ENCODE results near the gene GLCCI1. TPM values are rescaled to one million over a fixed set of nuclear protein-coding genes. Genes with fewer than 3 reads are reported as not detected.

The GLCCI1 gene
- total and polyA plus RNA-seq, 10 of the 15 experiments (the other 5 are each of a cell fraction or from before 2014, with no cell fraction given) = 12.6 to 92.0 (median 27.6) TPM

- no peak for DNase-seq (ENCODE audit: low read depth, low spot score)
- FAIRE-seq = no peak
- 0 out of 2 replicates have a peak, but pooled peaks have one; percentile 20 for TF ChIP-seq POLR2AphosphoS5 (IDR thresholded peaks at IDR 0.05; ENCODE audit: low read length)
- no peak for TF ChIP-seq ZNF207 (IDR thresholded peaks at IDR 0.05; ENCODE audit: borderline replicate concordance)
- BruUV-seq (replicated peaks) = no TSS peak
- Histone ChIP-seq H3K9ac (ENCODE audit: control insufficient read depth, insufficient read depth, low read length) (no peak overlapping the region), H2AFZ (ENCODE audit: control insufficient read depth, low read depth, low read length) (no peak overlapping the region), H3K4me2 (ENCODE audit: control insufficient read depth, insufficient read depth) (no peak overlapping the region), H3K4me3 (no peak overlapping the region), H3K36me3 (ENCODE audit: control insufficient read depth in 2 of 2, insufficient read depth in 2 of 2, low read length in 1 of 2) (peaks cover 6 to 33% of the 10 kb centered on the region in 2 experiments; a peak in 3 of 4 replicates), H4K20me1 (ENCODE audit: control insufficient read depth, insufficient read depth) (no peaks in the 10 kb centered on the region), H3K79me2 (ENCODE audit: control insufficient read depth, insufficient read depth, low read length) (no peaks in the 10 kb centered on the region), H3K27me3 (replicated peaks in 1 of 2; ENCODE audit: control insufficient read depth in 2 of 2, insufficient read depth in 2 of 2, low read length in 1 of 2) (no peaks in the 10 kb centered on the region), H3K27ac (ENCODE audit: control insufficient read depth, insufficient read depth) (no peak overlapping the region), H3K9me3 (replicated peaks; ENCODE audit: control insufficient read depth, insufficient read depth, low read length) (no peaks in the 10 kb centered on the region), H3K4me1 (ENCODE audit: control insufficient read depth, insufficient read depth, low read length) (no peaks in the 10 kb centered on the region)
- POLR2A ChIA-PET = interaction anchor here (0.8 to 1.1 kb wide), 4 partner anchors 21 to 408 kb away, joined by 3 read pairs; no protein-coding TSS in a partner anchor
- RAD21 ChIA-PET (ENCODE audit: unreplicated experiment) = interaction anchor here (0.8 to 1.5 kb wide), 6 partner anchors 16 to 408 kb away, joined by 3 to 5 read pairs (median 3); no protein-coding TSS in a partner anchor
- CTCF ChIA-PET = interaction anchor here (0.8 to 2.3 kb wide), 5 partner anchors 21 to 408 kb away, joined by 3 to 9 read pairs (median 5); no protein-coding TSS in a partner anchor
- intact Hi-C loops (cut with micrococcal nuclease; ENCODE audit: unreplicated experiment) = no loop called here
- ATAC-seq = no peak
- in situ Hi-C loops (cut with MboI) = no loop called here
- SMC1A ChIA-PET (ENCODE audit: uncharacterized antibody, unreplicated experiment) = interaction anchor here (0.5 to 5.0 kb wide), 19 partner anchors 8 to 408 kb away, joined by 3 to 30 read pairs (median 3); no protein-coding TSS in a partner anchor
- 79% methylated on average over 6 of the region's 6 CpGs for WGBS (ENCODE audit: insufficient coverage, insufficient replicate concordance, low lambda C conversion rate, missing lambda C conversion rate)
Observed at GRCh38 chr7:8089036-8089780, 120.6 kb downstream of the GLCCI1 start.

GRCh38 chr7:8092140-8092539 lies 123.5 kb downstream of the GLCCI1 start:
- BruUV-seq (replicated peaks) = no TSS peak
- POLR2A ChIA-PET = no interaction called here

More at GRCh38 chr7:8092140-8092539, 123.5 kb downstream of the GLCCI1 start:
- H3K27me3 ChIP-seq (replicated peaks in 1 of 2; ENCODE audit: control insufficient read depth in 2 of 2, insufficient read depth in 2 of 2, low read length in 1 of 2) = no peaks in the 10 kb centered on the region
- H3K27ac ChIP-seq (ENCODE audit: control insufficient read depth, insufficient read depth) = no peak overlapping the region
- no peak for TF ChIP-seq TARDBP (IDR thresholded peaks at IDR 0.05; ENCODE audit: borderline replicate concordance)
- in situ Hi-C loops (cut with MboI) (no loop called here), intact Hi-C loops (cut with micrococcal nuclease; ENCODE audit: unreplicated experiment) (no loop called here)
- FAIRE-seq = no peak
- DNase-seq (ENCODE audit: low read depth, low spot score) = no peak
- CTCF ChIA-PET = interaction anchor here (1.2 kb wide), 1 partner anchor 98 kb away, joined by 4 read pairs; no protein-coding TSS in a partner anchor
- H4K20me1 ChIP-seq (ENCODE audit: control insufficient read depth, insufficient read depth) = no peaks in the 10 kb centered on the region
- no peak for ATAC-seq
- 100% methylated on average over 2 of the region's 2 CpGs for WGBS (ENCODE audit: insufficient coverage, insufficient replicate concordance, low lambda C conversion rate, missing lambda C conversion rate)
- H3K9me3 ChIP-seq (replicated peaks; ENCODE audit: control insufficient read depth, insufficient read depth, low read length) = no peaks in the 10 kb centered on the region; the same call in 1 of the 3 replicates
- H3K36me3 ChIP-seq (ENCODE audit: control insufficient read depth in 2 of 2, insufficient read depth in 2 of 2, low read length in 1 of 2) = peaks cover 1 to 10% of the 10 kb centered on the region in 2 experiments; a peak in 2 of 4 replicates
- H3K4me1 ChIP-seq (ENCODE audit: control insufficient read depth, insufficient read depth, low read length) = no peaks in the 10 kb centered on the region
- no peak overlapping the region for H3K9ac ChIP-seq (ENCODE audit: control insufficient read depth, insufficient read depth, low read length)
- SMC1A ChIA-PET (ENCODE audit: uncharacterized antibody, unreplicated experiment) = interaction anchor here (0.7 to 4.3 kb wide), 5 partner anchors 10 to 94 kb away, joined by 3 to 17 read pairs (median 6); no protein-coding TSS in a partner anchor
- no peaks in the 10 kb centered on the region for H3K79me2 ChIP-seq (ENCODE audit: control insufficient read depth, insufficient read depth, low read length)
- no peak overlapping the region for H3K4me2 ChIP-seq (ENCODE audit: control insufficient read depth, insufficient read depth)
- H3K4me3 ChIP-seq = no peak overlapping the region
- RAD21 ChIA-PET (ENCODE audit: unreplicated experiment) = interaction anchor here (0.9 to 1.1 kb wide), 2 partner anchors 84 to 121 kb away, joined by 3 to 4 read pairs; no protein-coding TSS in a partner anchor
- no peak overlapping the region for H2AFZ ChIP-seq (ENCODE audit: control insufficient read depth, low read depth, low read length)
